ENCODE measurements around the gene SHISA8.
"Not testable (repeated sequence)": the region's sequence is repeated elsewhere in the genome, so short reads cannot be mapped to it uniquely, and the experiment has no call there.

Gene SHISA8

DNA sequence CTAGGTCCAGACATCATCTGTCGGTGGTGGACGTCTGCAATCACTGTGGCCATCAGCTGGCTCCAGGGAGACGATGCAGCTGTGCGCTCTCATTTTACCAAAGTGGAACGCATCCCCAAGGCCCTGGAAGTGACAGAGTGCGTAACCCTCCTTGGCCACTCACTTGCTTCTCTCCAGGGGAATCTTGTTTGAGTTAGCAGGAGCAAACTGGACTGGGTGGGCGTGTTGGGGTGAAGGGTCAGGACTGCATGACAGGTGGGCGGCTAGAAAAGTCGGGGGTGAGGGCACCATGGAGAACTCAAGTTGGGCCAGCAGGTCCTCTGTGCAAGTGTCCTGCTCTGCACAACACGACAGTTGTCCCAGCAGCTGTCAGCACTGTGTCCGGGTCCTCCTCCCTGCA, 16.2 kb downstream of the SHISA8 start:
- no peak for DNase-seq

DNA sequence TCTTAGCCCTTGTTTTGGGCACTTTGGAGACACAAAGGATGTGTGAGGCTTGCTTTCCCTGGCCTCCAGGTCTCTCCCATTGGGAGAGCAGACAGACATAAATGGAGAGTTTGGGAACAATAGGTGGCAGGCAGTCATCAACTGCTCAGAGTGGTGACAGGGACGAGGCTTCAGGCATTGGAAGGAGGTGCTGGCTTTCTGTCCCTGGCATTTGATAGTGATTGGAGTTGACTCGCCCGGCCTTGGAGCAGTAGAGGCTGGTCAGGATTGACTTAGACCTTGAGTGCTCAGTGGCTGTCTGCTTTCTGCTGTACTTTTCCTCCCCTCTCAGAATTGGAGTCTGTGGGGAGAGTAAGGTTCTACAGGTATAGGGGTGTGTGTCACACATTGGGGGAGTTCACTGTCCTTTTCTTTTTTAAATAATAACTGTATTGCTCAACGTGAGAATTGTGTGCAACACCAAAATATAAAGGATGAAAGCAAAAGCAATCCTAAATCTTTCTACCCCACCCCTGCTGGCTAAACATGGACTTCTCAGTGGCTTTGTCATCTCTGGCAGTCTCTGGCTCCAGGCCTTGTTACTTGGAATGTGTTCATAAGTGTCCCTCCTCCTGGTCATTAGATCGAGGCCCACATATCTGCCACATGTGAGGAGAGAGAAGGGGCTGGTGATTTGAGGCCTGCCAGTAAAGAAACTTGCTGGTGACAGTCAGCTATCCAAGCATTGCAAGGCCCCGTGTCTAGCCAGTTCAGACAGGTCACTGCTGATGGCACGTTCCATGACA, 21.1 kb downstream of the SHISA8 start:
- no peak for DNase-seq

DNA sequence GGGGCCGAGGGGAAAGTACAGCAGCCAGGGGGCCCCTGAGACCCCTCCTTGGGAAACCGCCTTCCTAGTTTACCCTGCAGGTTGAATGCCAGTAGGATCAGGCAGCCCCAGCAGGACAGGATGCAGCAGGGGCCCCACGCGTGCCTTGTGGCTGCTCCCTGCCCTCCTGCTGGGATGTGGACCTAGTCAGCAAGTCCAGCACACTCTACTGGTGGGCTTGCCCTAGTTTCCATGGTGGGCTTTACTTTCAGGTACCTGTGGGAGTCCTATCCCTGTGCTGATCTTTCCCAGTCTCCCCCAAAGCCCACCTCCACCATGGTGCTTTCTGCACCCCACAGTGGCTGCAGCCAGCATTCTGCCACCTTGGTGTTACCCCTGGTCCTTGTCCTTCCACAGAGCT, 22.2 kb downstream of the SHISA8 start:
- DNase-seq: no peak

DNA sequence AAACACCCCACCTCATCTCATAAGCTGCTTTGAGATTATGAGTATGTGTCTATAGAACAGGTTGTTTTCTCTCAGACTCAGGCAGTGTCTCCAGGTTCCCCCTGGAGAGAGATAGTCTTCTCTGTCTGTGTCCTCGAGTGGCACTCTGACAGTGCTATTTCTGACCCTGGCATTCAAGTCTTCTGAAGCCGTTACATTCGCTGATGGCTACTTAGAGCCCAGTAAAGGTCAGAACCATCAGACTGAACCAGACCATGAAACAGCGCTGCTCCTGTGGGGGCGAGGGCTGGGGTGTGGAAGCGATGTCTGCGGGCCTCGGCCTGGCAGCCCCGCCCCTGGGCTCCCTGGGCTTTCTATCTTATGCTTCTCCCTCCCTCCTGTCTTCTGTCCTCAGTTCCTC, 23.5 kb downstream of the SHISA8 start:
- no peak for DNase-seq

DNA sequence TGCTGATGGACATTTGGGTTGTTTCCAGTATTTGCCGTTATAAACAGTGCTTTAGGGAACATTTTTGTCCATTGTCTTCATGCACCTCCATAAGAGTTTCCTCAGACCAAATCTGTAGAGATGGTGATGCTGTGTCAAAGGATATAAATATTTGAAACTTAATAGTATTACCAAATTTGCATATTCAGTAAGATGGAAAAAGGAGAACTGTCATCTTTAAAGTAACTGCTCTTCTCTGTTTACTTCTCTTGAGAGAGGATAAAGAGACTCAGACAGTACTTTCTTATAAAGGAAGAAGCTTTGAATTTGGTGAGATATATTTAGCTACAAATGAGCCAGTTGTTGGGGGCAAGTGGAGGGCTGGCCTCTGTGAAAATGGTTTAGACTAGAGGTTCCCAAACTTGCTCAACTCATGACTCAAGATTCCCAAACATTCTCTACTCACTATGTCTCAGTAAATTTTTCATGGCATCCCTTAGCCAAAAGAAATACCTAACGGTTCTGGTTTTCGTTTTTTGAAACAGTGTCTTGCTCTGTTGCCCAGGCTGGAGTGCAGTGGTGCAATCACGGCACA, 26.2 kb downstream of the SHISA8 start:
- DNase-seq: no peak

DNA sequence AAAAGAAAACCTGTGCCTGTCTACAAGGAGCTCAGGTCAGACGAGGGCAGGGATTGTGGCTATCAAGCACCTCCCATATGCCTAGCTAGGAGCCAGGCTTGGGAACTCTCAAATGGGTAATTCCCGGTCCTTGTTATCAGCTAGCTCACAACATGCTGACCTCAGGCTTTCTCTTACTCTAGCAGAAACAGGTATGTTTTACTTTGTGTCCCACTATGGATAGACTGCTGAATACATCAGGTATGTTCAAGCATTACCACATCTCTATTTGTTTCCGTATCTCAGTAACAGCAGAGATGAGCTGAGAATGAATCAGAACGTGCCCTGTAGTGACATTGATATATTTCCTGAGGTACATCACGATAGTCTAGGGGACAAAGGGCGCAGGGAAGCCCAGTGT, 29.4 kb downstream of the SHISA8 start:
- no peak for DNase-seq

DNA sequence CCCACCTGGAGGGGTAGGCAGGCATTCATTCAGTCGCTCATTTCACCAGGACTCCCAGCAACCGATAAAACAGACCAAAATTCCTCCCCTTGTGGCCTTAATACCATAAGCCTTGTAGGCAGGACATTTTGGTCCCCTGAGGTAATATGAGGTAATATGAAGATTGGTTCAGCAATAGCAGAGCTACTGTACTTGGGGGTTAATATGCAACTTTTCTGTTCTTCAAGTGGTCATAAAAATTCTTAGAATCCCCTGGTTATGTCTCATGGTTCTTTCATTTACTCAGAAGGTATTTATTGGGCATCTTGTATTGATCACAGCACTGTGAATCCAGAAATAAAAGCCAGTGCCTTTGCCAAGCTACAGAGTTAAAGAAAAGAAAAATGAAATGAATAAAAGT, 29.8 kb downstream of the SHISA8 start:
- no peak for DNase-seq

DNA sequence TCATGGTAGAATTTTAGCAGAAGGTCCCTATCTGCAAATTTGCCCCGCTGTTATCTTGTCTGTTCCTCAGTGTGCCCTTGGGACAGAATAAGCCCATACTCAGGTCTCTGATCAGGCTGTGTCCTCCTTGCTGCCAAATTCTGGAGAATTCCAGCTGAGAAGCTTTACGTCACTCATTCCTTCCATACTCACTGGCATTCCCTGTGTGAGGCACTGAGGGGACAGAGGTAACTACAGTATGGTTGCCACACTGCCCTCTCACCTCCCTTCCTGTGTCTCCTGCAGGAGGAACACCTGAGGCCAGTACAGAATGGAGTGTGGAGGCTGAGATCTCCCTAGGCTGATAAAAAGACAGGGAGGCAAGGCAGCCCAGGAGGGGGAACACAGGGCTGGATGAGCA, 31.5 kb downstream of the SHISA8 start:
- DNase-seq: no peak

DNA sequence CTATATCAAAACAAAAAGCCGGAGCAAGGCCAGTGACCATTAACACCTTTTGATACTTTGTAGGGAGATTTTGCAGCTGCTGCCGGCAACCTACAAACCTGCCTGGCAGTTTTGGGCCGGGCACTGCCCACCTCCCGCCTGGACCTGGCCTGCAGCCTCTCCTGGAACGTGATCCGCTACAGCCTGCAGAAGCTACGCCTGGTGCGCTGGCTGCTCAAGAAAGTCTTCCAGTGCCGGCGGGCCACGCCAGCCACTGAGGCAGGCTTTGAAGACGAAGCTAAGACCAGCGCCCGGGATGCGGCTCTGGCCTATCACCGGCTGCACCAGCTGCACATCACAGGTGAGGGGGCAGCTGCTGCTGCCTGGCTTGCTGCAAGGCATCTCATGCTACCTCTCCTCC, 34.2 kb downstream of the SHISA8 start:
- no peak for DNase-seq

DNA sequence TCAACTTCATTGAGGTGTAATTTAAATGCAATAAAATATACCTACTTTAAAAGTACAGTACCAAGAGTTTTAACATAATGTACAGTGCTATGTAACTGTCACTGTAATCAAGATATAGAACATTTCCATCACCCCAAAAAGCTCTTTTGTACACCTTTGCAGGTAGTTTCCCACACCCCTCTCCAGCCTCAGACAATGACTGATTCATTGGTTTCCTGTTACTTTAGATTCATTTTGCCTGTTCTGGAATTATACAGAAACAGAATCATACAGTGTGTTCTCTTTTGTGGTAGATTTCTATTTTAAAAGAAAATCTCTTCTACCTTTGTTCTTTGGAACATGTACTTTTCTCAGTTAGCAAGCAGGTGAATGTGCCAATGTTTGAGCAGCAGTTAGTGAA, 38.2 kb downstream of the SHISA8 start:
- no peak for DNase-seq

DNA sequence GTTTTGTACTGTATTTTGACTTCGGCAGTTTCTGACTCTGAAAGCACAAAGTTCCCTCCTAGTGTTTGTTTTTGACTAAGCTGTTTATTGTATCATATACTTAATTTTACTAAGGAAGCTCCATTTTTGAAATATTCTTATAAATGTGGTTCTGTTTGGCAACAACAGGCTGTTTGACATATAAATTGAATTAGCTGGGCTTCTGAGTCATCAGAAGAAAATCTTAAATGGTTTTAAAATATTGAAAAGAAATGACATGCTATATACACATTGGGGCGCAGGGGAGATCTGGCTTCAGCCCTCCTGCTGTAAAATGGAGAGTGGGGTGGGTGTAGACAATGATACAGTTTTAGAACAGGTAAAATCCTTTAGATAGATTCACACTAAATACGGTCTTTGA, 38.6 kb downstream of the SHISA8 start:
- DNase-seq: no peak

DNA sequence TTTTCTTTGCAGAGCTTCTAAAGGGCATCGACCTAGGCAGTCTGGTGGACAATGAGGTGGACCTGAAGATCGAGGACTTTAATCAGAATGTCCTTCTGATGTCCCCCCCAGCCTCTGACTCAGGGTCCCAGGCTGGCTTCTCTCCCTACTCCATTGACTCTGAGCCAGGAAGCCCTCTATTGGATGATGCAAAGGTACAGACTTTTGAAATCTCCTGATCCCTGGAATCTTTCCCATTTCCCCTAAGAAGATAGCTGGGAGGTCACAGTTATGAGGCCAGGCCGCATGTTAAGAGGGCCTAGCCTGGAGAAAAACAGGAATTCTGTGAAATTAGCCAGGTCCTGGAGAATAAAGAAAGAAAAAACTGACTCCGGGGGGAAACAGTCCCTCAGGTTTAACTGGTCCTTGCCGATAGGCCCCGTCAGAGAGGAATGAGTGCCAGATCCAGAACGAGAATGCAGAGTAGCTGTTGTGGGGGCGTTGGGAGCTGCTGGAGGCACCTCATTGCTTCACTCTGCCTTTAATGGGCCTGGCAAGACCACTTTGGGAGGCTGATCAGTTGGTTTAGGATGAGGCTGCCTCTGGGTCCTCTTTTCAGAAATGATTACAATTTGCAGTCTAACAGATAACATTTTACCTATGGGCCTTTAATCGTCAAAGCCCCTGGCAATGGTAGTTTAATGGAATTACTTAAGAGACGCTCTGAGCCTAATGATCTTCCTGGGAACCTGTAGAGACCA, 39.2 kb downstream of the SHISA8 start:
- no peak for DNase-seq

DNA sequence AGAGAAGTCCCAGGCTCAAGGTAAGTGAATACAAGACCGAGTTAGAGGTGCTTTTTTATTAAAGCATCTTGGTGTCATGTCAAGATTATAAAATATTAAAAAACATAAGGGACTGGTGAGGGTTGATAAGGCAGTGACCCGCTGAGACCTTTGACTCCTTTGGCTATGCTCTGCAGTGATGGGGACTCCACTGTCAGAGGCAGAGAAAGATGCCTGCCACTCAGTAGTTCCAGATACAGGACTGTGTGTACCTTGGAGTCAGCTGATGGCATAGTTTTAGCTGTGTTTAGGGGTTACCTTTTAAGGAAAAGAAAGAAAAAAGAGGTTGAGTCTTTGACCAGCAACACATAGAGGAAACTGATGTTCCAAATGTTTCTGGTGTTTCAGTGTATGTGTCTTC, 40.8 kb downstream of the SHISA8 start:
- DNase-seq: no peak

DNA sequence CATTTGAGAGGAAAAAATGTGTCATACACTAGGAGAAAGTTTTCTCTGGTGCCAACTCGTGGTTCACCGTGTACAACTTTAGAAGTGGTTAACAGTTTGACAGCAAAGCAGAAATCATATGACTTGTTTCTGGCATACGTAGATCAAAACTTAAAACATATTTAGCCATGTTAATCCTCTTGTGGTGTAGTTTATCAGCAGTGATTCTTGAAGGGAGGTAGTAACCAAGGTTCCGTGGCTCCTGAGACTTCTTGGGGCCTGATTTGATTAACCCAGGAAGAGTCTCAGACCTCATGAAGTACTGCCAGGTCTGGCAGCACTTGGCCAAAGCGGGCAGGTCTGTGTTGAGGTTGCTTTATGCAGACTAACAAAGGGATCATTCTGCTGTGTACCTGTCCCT, 41.5 kb downstream of the SHISA8 start:
- DNase-seq: peak; percentile 74

DNA sequence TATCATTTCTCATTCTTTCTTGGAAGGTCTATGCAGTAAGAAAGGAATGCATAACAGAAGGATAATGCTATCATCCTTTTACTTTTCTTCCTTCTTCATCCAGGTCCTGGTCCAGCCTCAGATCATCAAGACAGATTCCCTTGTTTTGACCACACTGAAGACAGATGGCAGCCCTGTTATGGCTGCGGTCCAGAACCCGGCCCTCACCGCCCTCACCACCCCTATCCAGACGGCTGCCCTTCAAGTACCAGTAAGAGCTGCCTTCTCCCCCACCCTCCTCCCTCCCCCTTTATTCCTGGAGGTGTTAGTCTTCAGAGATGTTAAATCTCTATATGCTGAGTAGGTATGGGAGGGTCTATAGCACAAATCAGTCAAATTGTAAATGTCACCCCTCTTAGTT, 44.1 kb downstream of the SHISA8 start:
- DNase-seq: no peak

DNA sequence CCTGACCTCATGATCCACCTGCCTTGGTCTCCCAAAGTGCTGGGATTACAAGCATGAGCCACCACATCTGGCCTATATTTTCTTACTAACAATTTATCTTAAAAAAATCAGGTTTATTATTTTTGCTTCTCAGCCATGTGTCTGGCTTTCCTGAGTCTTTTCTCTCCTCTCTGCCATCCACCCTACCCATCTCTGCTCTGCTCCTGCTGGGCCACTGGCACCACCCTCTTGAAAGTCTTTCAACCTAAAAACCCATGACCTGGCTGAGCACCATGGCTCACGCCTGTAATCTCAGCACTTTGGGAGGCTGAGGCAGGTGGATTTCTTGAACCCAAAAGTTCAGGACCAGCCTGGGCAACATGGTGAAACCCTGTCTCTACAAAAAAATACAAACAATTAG, 44.8 kb downstream of the SHISA8 start:
- not testable (repeated sequence) for DNase-seq

DNA sequence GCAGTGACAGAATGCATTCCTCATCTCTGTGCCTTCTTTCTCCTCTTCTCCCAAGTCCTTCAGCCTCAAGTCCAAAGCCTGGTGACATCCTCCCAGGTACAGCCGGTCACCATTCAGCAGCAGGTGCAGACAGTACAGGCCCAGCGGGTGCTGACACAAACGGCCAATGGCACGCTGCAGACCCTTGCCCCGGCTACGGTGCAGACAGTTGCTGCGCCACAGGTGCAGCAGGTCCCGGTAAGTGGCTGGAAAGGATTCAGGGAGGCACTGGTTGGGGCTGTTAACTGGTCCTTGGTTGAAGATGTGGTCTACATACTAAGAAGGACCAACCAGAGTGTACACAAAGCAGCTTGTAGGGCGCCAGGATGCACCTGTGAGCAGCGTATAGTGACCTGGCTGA, 46.3 kb downstream of the SHISA8 start:
- no peak for DNase-seq

DNA sequence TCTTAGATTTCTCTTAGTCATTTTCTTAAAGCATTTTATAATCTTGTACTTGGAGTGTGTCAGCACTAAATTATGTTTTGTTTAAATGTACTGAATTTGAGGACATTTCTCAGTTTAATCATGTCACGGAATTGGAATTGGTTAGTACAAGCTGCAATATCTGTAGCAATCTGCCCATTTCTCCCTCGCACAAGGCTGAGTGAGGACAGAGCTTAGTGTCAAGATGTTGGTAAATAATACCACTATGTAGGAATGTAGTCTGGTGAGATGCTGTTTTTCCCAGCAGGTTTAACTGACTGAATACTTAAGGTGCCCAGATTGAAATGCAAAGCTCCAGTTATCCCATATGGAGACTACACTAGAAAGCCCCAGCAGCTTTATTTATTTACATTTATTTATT, 51.4 kb downstream of the SHISA8 start:
- no peak for DNase-seq

DNA sequence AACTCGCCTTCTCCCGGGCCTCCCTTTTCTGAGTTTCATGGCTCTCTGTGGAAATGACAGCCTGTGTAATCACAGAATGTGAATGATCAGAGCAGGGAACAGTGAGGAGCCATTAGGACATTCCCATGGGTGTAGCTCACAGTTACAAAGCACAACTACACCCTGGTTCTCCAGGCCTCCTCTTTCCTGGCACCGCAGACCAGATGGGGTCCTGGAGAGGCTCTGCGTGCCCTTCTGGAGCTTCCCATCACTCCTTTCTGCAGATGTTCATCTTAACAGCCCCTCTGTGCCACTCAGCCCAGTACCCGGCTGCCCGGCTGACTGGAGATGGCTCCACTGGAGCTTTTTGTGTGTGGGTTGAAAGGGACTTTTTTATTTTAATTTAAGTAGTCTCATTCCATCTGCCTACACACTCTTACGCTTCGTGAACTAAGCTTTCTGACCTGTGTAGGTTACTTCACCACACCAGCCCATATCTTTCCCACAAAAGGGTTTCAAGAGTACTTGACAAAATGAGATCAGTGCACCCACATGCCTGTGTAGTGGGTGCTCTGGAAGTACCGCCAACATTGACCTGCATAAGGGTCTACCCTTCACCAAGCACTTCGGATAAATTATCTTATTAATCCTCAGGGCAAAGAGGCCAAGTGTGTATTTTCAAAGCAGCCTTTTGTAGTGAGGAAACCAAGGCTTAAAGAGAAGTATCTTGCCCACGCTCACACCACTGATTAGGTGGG, 52.2 kb downstream of the SHISA8 start:
- DNase-seq: peak; percentile 69

DNA sequence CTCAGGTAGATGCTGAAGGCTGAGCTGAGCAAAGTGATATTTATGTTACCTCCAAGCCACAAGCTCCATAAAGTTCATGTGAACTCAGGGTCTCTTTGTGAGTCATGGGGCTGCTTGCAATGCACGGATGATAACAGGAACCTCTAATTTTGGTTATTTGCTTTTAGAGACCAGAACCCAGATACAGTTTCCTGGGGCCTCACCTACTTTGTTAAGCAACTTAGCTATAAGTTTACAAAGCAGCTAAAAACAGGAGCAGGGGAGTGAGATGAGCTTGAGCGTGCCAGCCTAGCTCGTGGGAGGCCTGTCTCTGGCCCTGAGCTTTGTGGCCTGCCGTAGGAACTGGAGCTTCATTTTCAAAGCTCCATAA, 52.7 kb downstream of the SHISA8 start:
- peak; percentile 75 for DNase-seq
